Testis (tissue), 2 donors: ENCODE data around the gene OR1L6.

ENCODE experiments used
- POLR2A ChIP-seq: fragments of 450-650 bp; IDR thresholded peaks from one replicate; pipeline ENCODE4 v1.6.1; 2017; ENCODE audit warnings: antibody characterized with exemption, mild to moderate bottlenecking, moderate library complexity
- TF ChIP-seq, protein P1 (sequence below), 3 experiments: fragments of 450-650 bp in 2 of 3; fragments of 200-600 bp in 1 of 3; sonication (generic) in 1 of 3; IDR thresholded peaks; one replicate each; pipeline ENCODE4 v1.5.1; 2016 to 2019; ENCODE audit warnings: antibody characterized with exemption in 3 of 3, mild to moderate bottlenecking in 2 of 3, moderate library complexity in 1 of 3

DNA sequence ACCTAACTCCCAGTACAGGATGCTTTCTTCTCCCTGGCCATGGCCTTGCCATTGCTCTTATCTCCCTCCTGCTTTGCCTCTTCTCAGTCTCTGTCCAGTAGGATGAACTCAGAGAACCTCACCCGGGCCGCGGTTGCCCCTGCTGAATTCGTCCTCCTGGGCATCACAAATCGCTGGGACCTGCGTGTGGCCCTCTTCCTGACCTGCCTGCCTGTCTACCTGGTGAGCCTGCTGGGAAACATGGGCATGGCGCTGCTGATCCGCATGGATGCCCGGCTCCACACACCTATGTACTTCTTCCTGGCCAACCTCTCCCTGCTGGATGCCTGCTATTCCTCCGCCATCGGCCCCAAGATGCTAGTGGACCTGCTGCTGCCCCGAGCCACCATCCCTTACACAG, 46.7 kb downstream of the OR1L6 start, which contains the start of gene OR5C1:
- TF ChIP-seq POLR2A = no peak
- TF ChIP-seq, protein P1, sequence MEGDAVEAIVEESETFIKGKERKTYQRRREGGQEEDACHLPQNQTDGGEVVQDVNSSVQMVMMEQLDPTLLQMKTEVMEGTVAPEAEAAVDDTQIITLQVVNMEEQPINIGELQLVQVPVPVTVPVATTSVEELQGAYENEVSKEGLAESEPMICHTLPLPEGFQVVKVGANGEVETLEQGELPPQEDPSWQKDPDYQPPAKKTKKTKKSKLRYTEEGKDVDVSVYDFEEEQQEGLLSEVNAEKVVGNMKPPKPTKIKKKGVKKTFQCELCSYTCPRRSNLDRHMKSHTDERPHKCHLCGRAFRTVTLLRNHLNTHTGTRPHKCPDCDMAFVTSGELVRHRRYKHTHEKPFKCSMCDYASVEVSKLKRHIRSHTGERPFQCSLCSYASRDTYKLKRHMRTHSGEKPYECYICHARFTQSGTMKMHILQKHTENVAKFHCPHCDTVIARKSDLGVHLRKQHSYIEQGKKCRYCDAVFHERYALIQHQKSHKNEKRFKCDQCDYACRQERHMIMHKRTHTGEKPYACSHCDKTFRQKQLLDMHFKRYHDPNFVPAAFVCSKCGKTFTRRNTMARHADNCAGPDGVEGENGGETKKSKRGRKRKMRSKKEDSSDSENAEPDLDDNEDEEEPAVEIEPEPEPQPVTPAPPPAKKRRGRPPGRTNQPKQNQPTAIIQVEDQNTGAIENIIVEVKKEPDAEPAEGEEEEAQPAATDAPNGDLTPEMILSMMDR (IDR thresholded peaks at IDR 0.05) = no peak
